Common myeloid progenitor, CD34-positive (primary cell): ENCODE results near the gene NPM3.

ENCODE experiments used
- CTCF ChIA-PET: fragments of 350-600 bp; sonication (Branson Sonifier 250); formaldehyde crosslinking; loops from one replicate; lab custom pipeline; 2021; ENCODE audit warnings: antibody characterized with exemption; lab: Charles Lee
- POLR2A ChIA-PET: fragments of 350-600 bp; sonication (Branson Sonifier 250); formaldehyde crosslinking; loops from one replicate; lab custom pipeline; 2021; ENCODE audit warnings: antibody characterized with exemption; lab: Charles Lee
- DNase-seq, 3 donors: peaks; one replicate each; pipeline versions ENCODE4 v3.0.0 to v3.0.0-alpha.2; 2013
- H3K27ac ChIP-seq, 2 experiments: 1 replicate in 1 of 2; 2 replicates in 1 of 2; pipeline ENCODE4 v1.7.0; 2013; ENCODE audit warnings: inconsistent platforms in 2 of 2, low read length in 2 of 2, mild to moderate bottlenecking in 2 of 2, low read depth in 1 of 2, moderate library complexity in 1 of 2; ENCODE audit not compliant: severe bottlenecking in 2 of 2, insufficient read depth in 1 of 2, poor library complexity in 1 of 2
- H3K27me3 ChIP-seq, 5 experiments: replicated peaks in 2 of 5; 1 replicate in 3 of 5; 2 replicates in 2 of 5; pipeline versions ENCODE4 v1.6.1 to v1.7.0; 2013; ENCODE audit warnings: low read length in 4 of 5, mild to moderate bottlenecking in 2 of 5, moderate library complexity in 2 of 5, inconsistent platforms in 1 of 5; ENCODE audit not compliant: insufficient read depth in 5 of 5, control insufficient read depth in 4 of 5
- H3K36me3 ChIP-seq, 4 experiments: 1 replicate in 2 of 4; 2 replicates in 2 of 4; pipeline versions ENCODE4 v1.6.1 to v1.7.0; 2013; ENCODE audit warnings: low read length in 3 of 4, control low read depth in 1 of 4, mild to moderate bottlenecking in 1 of 4; ENCODE audit not compliant: control insufficient read depth in 4 of 4, insufficient read depth in 4 of 4
- H3K4me1 ChIP-seq, 4 experiments: 1 replicate in 3 of 4; 2 replicates in 1 of 4; pipeline versions ENCODE4 v1.6.1 to v1.7.1; 2013; ENCODE audit warnings: low read length in 3 of 4, mild to moderate bottlenecking in 3 of 4, control low read depth in 1 of 4, inconsistent platforms in 1 of 4, moderate library complexity in 1 of 4; ENCODE audit not compliant: control insufficient read depth in 4 of 4, insufficient read depth in 4 of 4; ENCODE audit errors: control extremely low read depth in 1 of 4
- H3K4me3 ChIP-seq, 7 experiments: 1 replicate in 4 of 7; 2 replicates in 3 of 7; pipeline versions ENCODE4 v1.5.1 to v1.7.0; 2013; ENCODE audit warnings: mild to moderate bottlenecking in 7 of 7, low read length in 6 of 7, moderate library complexity in 6 of 7, inconsistent platforms in 2 of 7, low read depth in 2 of 7, control low read depth in 1 of 7; ENCODE audit not compliant: insufficient read depth in 4 of 7, control insufficient read depth in 1 of 7; ENCODE audit errors: extremely low read depth in 1 of 7
- H3K9me3 ChIP-seq, 5 experiments: 1 replicate in 4 of 5; 2 replicates in 1 of 5; pipeline versions ENCODE4 v1.6.1 to v1.7.1; 2013; ENCODE audit warnings: low read length in 4 of 5, mild to moderate bottlenecking in 2 of 5, inconsistent platforms in 1 of 5, low read depth in 1 of 5, moderate library complexity in 1 of 5; ENCODE audit not compliant: control insufficient read depth in 4 of 5, insufficient read depth in 2 of 5; ENCODE audit errors: control extremely low read depth in 1 of 5
- WGBS: methylation state at CpG from one replicate; pipeline ENCODE4 v1.1.5; 2013; ENCODE audit not compliant: insufficient coverage; 5-methylcytosine and 5-hydroxymethylcytosine counted together

Gene NPM3

DNA sequence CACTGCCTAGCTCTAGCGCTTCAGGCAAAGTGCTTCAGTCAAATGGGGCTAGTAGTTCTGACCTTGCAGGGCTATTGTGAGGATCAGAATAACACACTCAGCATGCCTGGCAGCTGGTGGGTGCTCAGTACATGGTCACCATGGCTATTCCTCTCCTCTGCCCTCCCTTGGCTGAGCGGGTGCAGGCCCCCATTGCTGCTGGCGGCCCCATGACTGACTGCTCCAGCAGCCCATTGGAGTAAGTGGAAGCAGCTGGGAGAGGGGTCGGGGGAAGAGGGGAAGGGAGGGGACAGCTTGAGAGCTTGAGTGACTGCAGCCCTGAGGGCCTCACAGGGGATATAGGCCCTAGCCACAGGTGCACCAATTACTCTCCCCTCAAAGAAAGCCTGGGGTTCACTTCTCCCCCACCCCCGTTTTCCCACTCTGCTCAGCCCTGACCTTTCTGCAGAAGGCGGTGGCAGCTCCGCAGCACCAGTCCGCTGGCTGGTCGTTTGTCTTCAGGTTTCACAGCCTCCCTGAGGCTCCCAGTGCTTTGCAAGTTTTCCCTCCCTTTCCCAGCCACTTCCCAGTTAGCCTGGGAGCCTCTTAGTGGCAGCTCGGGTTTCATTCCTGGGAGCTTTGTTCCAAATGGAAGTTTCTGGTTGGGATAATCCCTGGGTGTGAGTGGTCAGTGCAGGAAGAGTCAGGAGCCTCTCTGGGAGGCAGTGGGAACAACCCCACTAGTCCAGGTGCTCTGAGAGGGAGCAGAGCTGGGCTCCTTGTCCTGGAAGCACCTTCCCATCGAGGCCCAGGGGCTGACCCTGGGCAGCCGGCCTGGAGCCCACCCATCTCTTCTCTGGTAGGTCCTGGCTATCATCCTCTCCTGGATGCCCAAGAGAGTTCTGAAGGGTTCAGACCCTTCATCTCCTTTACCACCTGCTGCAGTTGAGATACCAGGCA, 23.7 kb downstream of the NPM3 start:
- CTCF ChIA-PET, result interaction anchor here (1.2 kb wide), 1 partner anchor 21 kb away, joined by 3 read pairs; no protein-coding TSS in a partner anchor
- Histone ChIP-seq H3K27ac (no peak overlapping the region), H3K9me3 (no peaks in the 10 kb centered on the region), H3K4me1 (no peaks in the 10 kb centered on the region), H3K27me3 (peaks cover 0 to 12% (median 6%) of the 10 kb centered on the region in 5 experiments), H3K4me3 (no peak overlapping the region), H3K36me3 (no peaks in the 10 kb centered on the region)
- DNase-seq, result no peak
- POLR2A ChIA-PET, result no interaction called here
- WGBS, result 90% methylated on average over 8 of the region's 12 CpGs

DNA sequence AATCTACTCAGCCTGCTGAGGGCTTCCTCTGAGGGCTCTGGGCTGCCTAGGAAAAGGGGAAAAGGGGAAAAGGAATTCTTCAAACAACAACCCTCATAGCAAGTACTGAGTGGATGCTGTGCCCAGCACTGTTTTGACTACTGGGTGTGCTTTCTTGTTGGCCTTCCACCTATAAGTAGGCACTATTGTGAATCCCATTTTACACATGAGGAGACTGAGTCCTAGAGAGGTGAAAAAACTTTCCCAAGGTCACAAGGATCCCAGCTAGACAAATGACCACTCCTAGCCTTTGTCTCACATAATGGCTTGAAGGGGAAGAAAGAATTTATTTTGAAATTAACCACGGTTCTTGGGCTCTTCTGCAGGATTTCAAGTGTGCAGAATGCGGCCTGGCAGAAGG, 24.4 kb downstream of the NPM3 start:
- Histone ChIP-seq H3K27me3 (peaks cover 2 to 10% (median 3%) of the 10 kb centered on the region in 5 experiments), H3K36me3 (no peaks in the 10 kb centered on the region), H3K4me1 (no peaks in the 10 kb centered on the region), H3K27ac (no peak overlapping the region), H3K9me3 (no peaks in the 10 kb centered on the region), H3K4me3 (no peak overlapping the region)
- no peak for DNase-seq
- 100% methylated on average over 2 of the region's 2 CpGs for WGBS
- POLR2A ChIA-PET, result interaction anchor here (0.8 kb wide), 1 partner anchor 537 kb away, joined by 3 read pairs; no protein-coding TSS in a partner anchor
- CTCF ChIA-PET, result interaction anchor here (0.9 to 1.2 kb wide), 3 partner anchors 13 to 22 kb away, joined by 3 to 5 read pairs (median 3); no protein-coding TSS in a partner anchor

DNA sequence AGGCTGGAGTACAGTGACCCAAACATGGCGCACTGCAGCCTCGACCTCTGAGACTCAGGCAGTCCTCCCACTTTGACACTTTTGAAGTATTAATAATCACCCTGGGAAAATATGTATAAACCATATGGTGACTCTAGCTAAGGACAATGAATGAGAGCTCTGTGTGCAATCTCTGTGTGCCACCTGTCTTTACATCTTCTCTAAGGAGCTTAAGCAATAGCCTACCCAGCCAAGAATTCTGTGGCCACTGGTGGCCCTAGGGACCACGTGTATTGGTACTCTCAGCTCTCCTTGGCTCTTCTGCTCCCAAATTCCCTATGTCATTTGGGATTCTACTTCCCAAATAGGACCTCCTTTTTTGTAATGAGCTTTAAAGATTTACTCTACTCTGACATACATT, 31.0 kb downstream of the NPM3 start:
- no peaks in the 10 kb centered on the region for H3K4me1 ChIP-seq
- H3K36me3 ChIP-seq, result no peaks in the 10 kb centered on the region
- H3K27ac ChIP-seq, result no peak overlapping the region
- WGBS, result 89% methylated on average over 1 of the region's 3 CpGs
- no peak overlapping the region for H3K4me3 ChIP-seq
- POLR2A ChIA-PET, result no interaction called here
- DNase-seq, result no peak
- H3K9me3 ChIP-seq, result no peaks in the 10 kb centered on the region
- CTCF ChIA-PET, result interaction anchor here (0.9 kb wide), 1 partner anchor 15 kb away, joined by 3 read pairs; no protein-coding TSS in a partner anchor
- peaks cover 2 to 20% (median 9%) of the 10 kb centered on the region in 5 experiments for H3K27me3 ChIP-seq

DNA sequence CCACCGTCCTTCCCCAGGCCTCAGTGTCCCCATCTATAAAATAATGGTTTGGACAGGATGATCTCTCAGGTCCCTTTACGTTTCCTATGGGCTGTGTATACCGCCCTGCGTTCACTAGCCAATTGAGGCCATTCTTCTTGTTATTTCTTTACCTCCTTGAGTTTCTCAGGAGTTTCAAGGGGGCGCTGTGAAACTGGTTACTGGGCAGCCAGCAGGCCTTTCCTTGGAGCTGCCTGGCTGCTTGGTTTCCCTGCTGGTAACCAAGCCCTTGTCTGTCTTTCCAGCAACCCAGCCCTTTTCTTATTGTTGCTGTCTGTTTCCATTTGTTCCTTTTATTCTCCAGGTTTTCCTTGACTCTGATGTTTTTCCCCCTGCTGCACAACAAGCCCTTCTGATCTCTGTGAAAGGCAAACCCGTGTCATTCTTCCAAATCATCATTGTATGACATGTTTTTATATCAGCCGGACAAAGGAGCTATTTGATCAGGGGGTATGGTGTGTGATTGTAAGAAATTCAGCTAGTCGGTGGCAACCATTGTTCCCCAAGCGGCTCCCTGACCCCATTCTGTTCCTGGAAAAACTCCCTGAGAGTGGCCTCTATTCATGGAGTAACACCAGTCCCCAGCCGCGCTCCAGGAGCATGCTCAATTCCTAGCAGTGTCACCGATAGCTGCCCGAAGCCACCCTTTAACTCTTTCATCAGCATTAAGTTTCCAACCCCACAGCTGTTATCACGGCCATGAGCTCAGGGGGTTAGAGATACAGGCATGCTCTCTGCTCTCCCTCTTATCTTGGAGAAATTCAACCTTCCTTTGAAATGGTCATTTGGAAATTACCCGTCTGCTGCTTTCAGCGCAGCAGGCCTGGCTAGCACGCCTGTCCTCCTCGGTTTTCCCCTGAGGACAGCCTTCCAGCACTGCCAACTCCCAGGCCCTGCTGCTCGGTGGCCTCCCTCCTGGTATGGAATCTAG, 33.9 kb downstream of the NPM3 start:
- CTCF ChIA-PET, result no interaction called here
- DNase-seq, result no peak

DNA sequence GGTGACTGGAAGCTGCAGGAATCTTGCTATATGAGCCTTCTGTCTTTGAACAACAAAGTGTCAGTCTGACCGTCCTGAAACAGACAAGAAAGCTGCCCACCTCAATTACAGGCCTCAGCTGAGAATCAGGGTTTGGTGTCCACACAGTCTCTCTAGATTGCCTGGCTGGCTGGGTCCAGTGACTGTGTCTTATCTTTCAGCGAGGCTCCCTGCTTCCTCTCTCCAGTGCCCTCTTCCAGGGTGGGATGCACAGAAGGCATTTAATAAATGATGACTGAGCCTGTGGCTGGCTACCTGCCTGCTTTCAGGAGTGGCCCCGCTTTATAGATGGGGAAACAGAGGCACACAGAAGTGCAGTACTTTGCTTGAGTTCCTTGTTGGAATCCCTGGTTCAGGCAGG, 34.8 kb downstream of the NPM3 start:
- DNase-seq, result no peak
- H3K27me3 ChIP-seq, result peaks cover 2 to 16% (median 15%) of the 10 kb centered on the region in 5 experiments
- ChIA-PET POLR2A (interaction anchor here (0.6 kb wide), 1 partner anchor 39 kb away, joined by 4 read pairs; no protein-coding TSS in a partner anchor), CTCF (no interaction called here)
- no peaks in the 10 kb centered on the region for H3K4me1 ChIP-seq
- H3K9me3 ChIP-seq, result no peaks in the 10 kb centered on the region
- WGBS, result 84% methylated on average over 3 of the region's 3 CpGs
- H3K36me3 ChIP-seq, result no peaks in the 10 kb centered on the region
- no peak overlapping the region for H3K27ac ChIP-seq
- H3K4me3 ChIP-seq, result no peak overlapping the region

More for the DNA sequence above, 33.9 kb downstream of the NPM3 start:
- WGBS, result 92% methylated on average over 16 of the region's 19 CpGs
- Histone ChIP-seq H3K36me3 (no peaks in the 10 kb centered on the region), H3K9me3 (no peaks in the 10 kb centered on the region), H3K27ac (no peak overlapping the region), H3K4me1 (no peaks in the 10 kb centered on the region), H3K4me3 (no peak overlapping the region), H3K27me3 (peaks cover 2 to 20% (median 14%) of the 10 kb centered on the region in 5 experiments)
- POLR2A ChIA-PET, result no interaction called here

DNA sequence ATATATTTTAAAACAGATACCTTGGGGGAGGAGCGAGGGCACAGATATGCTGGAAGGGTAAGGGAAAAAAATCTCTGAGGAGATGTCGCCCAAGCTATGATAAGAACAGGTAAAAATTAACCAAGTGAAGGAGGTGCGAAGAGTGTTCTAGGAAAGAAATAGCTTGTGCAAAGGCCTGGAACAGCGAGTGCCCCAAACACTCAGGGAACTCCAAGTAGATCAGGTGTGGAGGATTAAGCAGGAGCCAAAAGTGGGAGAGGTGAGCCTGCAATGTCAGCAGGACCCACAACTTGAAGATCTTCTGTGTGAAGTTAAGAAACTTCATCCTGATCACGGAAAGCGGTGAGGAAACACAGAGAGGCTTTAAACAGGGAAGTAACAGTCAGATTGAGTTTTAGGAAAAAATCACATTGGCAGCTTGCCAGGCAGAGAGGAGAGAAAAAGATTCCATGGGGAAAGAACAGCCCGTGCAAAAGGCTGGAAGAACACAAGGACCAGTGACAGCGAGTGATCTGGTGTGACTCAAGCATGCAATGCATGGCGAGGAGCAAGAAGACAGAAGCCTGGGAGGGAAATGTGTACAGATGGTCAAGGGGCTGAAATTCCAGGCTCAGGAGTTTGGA, 38.1 kb downstream of the NPM3 start:
- Histone ChIP-seq H3K4me1 (no peaks in the 10 kb centered on the region), H3K9me3 (no peaks in the 10 kb centered on the region), H3K27ac (no peak overlapping the region), H3K27me3 (peaks cover 2 to 14% (median 12%) of the 10 kb centered on the region in 5 experiments), H3K4me3 (no peak overlapping the region), H3K36me3 (no peaks in the 10 kb centered on the region)
- ChIA-PET POLR2A (no interaction called here), CTCF (interaction anchor here (1.0 to 1.8 kb wide), 3 partner anchors 13 to 24 kb away, joined by 3 to 5 read pairs (median 4); no protein-coding TSS in a partner anchor)
- 80% methylated on average over 7 of the region's 9 CpGs for WGBS
- DNase-seq, result no peak
